CD4-positive, alpha-beta T cell (primary cell): ENCODE data around the gene KNOP1. TPM values are rescaled to one million over a fixed set of nuclear protein-coding genes. Genes with fewer than 3 reads are reported as not detected.
A peak's percentile ranks its signal among the peaks of the same experiment; 100 is the strongest.

Experiments
- ATAC-seq: fragments of 200-7000 bp; cut with Tn5 transposase; one replicate; pipeline ENCODE4 v1.10.0; 2022; ENCODE audit warnings: mild to moderate bottlenecking; ENCODE audit not compliant: poor library complexity
- CTCF ChIA-PET: fragments of 350-600 bp; sonication (Branson Sonifier 250); formaldehyde crosslinking; loops from one replicate; lab custom pipeline; 2021; ENCODE audit warnings: antibody characterized with exemption, inconsistent platforms; lab: Charles Lee
- POLR2A ChIA-PET: fragments of 350-600 bp; sonication (Branson Sonifier 250); formaldehyde crosslinking; loops from one replicate; lab custom pipeline; 2021; ENCODE audit warnings: antibody characterized with exemption, inconsistent platforms; lab: Charles Lee
- DNase-seq, 14 experiments: peaks; one replicate each; pipeline ENCODE4 v3.0.0-alpha.2; 2013 to 2020; ENCODE audit warnings: mixed read lengths in 2 of 14
- H3K27ac ChIP-seq, 2 donors: one replicate each; pipeline versions ENCODE4 v1.5.1 to v1.7.0; 2013; ENCODE audit warnings: low read length in 2 of 2, low read depth in 1 of 2, mild to moderate bottlenecking in 1 of 2
- H3K27me3 ChIP-seq, 2 experiments: 1 replicate in 1 of 2; 2 replicates in 1 of 2; pipeline versions ENCODE4 v1.6.1 to v1.7.0; 2013; ENCODE audit warnings: low read length in 2 of 2, control low read depth in 1 of 2, mild to moderate bottlenecking in 1 of 2, moderate library complexity in 1 of 2; ENCODE audit not compliant: insufficient read depth in 2 of 2, control insufficient read depth in 1 of 2
- H3K36me3 ChIP-seq: one replicate; pipeline ENCODE4 v1.6.1; 2013; ENCODE audit warnings: low read length, control low read depth; ENCODE audit not compliant: insufficient read depth
- H3K4me1 ChIP-seq: one replicate; pipeline ENCODE4 v1.6.1; 2013; ENCODE audit warnings: low read length, control low read depth; ENCODE audit not compliant: insufficient read depth
- H3K4me3 ChIP-seq: one replicate; pipeline ENCODE4 v1.5.1; 2013; ENCODE audit warnings: mild to moderate bottlenecking, low read length, moderate library complexity
- H3K9me3 ChIP-seq, 2 experiments: 1 replicate in 1 of 2; 2 replicates in 1 of 2; pipeline versions ENCODE4 v1.6.1 to v1.7.0; 2013; ENCODE audit warnings: low read length in 2 of 2, mild to moderate bottlenecking in 2 of 2, control low read depth in 1 of 2, moderate library complexity in 1 of 2; ENCODE audit not compliant: control insufficient read depth in 1 of 2, insufficient read depth in 1 of 2
- H3K27ac Mint-ChIP-seq: one replicate; pipeline ENCODE4 v1.8.0; 2020; ENCODE audit warnings: mixed read lengths
- H3K27me3 Mint-ChIP-seq: one replicate; pipeline ENCODE4 v1.8.0; 2021; ENCODE audit warnings: mixed read lengths
- H3K36me3 Mint-ChIP-seq: one replicate; pipeline ENCODE4 v1.8.0; 2021; ENCODE audit warnings: low read depth, mixed read lengths
- H3K4me1 Mint-ChIP-seq: one replicate; pipeline ENCODE4 v1.8.0; 2021; ENCODE audit warnings: low read depth, mixed read lengths
- H3K4me3 Mint-ChIP-seq: one replicate; pipeline ENCODE4 v1.8.0; 2020; ENCODE audit warnings: mild to moderate bottlenecking, mixed read lengths
- H3K9me3 Mint-ChIP-seq: one replicate; pipeline ENCODE4 v1.8.0; 2020; ENCODE audit warnings: mixed read lengths
- CTCF ChIP-seq: fragments of 200-600 bp; IDR thresholded peaks from one replicate; pipeline ENCODE4 v1.8.0; 2022; ENCODE audit warnings: antibody characterized with exemption, mild to moderate bottlenecking
- intact Hi-C, 2 experiments: fragments of 100-400 bp; cut with DNase I in 1 of 2; cut with micrococcal nuclease in 1 of 2; formaldehyde crosslinking; loops; one replicate each; pipeline versions ENCODE4 v1.15.1 to v1.9.0; 2023 to 2025; cut with DNase I, micrococcal nuclease
- total RNA-seq, 174 experiments: library from RNA in 2 of 174; stranded (reverse) in 2 of 174; gene quantifications; one replicate each; pipeline ENCODE4 v1.2.3 and lab custom pipeline; 2021 to 2026

The KNOP1 gene
- total RNA-seq, 2 experiments from 2014 or later = 3.5 to 4.1 TPM

DNA sequence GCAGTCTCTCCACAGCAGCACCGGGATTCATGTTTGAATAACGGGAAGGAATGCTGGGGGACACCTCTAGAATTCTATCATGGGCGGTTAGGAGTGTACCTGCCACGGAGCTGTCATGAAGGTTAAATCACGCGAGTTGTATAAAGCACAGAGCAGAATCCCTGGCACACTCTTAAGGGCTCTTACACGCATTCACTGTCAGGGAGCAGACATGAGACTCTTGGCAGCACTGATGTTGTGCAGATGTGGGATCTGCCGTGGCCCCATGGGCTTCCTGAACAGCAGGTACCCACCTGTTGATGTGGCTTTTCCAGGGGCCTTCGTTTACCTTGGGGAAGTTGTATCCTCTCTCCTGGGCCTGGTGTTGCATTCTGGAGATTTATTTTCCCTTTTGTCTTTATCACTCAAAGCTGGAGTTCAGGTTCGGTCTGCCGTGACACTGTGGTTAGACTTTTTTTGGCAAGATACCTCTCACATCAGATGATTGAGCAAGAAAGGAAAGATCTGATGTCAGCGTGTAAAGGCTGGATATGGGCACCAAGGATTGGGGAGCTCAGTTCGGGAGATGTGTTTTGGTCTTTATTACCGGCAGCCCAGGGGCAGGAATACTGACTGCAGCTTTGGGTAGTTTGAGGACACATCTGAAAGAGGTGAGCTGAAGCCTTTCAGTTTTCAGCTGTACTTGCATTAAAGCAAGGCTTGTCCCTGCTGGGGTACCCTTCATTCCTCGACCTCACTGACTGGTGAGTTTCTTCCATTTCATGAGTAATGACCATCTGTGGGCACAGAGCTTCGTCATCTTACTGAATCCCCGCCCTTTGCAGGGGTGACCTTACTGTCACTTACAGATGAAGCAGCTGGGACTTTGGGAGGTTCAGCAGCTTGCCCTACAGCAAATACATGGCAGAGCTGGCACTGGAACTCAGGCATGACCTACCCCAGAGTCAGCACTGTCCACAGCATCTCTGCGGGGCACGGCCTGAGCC is 19.3 kb downstream of the KNOP1 start:
- no peak for DNase-seq
- H3K4me1 Mint-ChIP-seq = peaks cover 60% of the 10 kb centered on the region
- Histone ChIP-seq H3K27me3 (no peaks in the 10 kb centered on the region), H3K9me3 (no peaks in the 10 kb centered on the region), H3K36me3 (peaks cover 37% of the 10 kb centered on the region), H3K4me1 (peaks cover 50% of the 10 kb centered on the region), H3K4me3 (no peak overlapping the region), H3K27ac (peak overlapping the region in 1 of 2 donors; percentile 7)
- peak overlapping the region; percentile 94 for H3K27ac Mint-ChIP-seq
- peak overlapping the region; percentile 63 for H3K4me3 Mint-ChIP-seq
- CTCF ChIA-PET = no interaction called here
- H3K36me3 Mint-ChIP-seq = peaks cover 59% of the 10 kb centered on the region
- TF ChIP-seq CTCF = no peak
- intact Hi-C loops = no loop called here
- no peak for ATAC-seq
- no peaks in the 10 kb centered on the region for H3K9me3 Mint-ChIP-seq
- POLR2A ChIA-PET = interaction anchor here (1.1 to 2.1 kb wide), 4 partner anchors 12 to 143 kb away, joined by 3 to 7 read pairs (median 3); partner anchors contain the start of genes IQCK, KNOP1 and VPS35L
- H3K27me3 Mint-ChIP-seq = no peaks in the 10 kb centered on the region

GRCh38 chr16:19697756-19698318 is 20.2 kb downstream of the KNOP1 start:
- H3K27me3 ChIP-seq = no peaks in the 10 kb centered on the region
- peak overlapping the region; percentile 94 for H3K27ac Mint-ChIP-seq
- TF ChIP-seq CTCF = no peak
- peaks cover 63% of the 10 kb centered on the region for H3K4me1 Mint-ChIP-seq
- POLR2A ChIA-PET = interaction anchor here (2.1 kb wide), 1 partner anchor 20 kb away, joined by 22 read pairs; the partner anchor contains the start of genes IQCK and KNOP1
- intact Hi-C loops = no loop called here
- H3K27ac ChIP-seq = no peak overlapping the region
- DNase-seq (peak in 1 of 14 experiments; percentile 19), ATAC-seq (no peak)
- CTCF ChIA-PET = no interaction called here
- no peak overlapping the region for H3K4me3 ChIP-seq
- peaks cover 50% of the 10 kb centered on the region for H3K4me1 ChIP-seq
- peak overlapping the region; percentile 63 for H3K4me3 Mint-ChIP-seq
- H3K27me3 Mint-ChIP-seq = no peaks in the 10 kb centered on the region
- H3K36me3 ChIP-seq = peaks cover 30% of the 10 kb centered on the region
- H3K9me3 Mint-ChIP-seq = no peaks in the 10 kb centered on the region
- H3K36me3 Mint-ChIP-seq = peaks cover 52% of the 10 kb centered on the region
- H3K9me3 ChIP-seq = no peaks in the 10 kb centered on the region

DNA sequence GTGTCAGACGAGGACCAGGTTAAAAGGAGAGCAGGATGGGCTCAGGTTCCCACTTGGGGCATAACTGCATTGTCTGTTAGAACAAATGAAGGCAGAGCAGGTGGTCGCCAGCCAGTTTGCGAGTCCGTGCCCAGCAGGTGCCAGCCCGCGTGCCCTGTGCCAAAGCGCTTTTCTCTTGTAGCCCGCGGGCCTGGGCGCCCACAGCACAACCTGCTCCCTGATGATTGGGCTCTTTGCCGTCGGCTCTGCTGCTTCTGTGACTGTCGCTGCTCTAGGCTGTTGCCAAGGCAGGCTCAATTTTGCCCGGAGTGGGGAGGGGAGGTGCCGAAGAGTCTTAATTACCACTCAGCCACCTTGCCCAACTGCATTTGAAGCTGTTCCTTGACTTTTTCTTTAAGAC is 21.1 kb downstream of the KNOP1 start:
- no peak for TF ChIP-seq CTCF
- peak overlapping the region; percentile 62 for H3K4me3 Mint-ChIP-seq
- Histone ChIP-seq H3K9me3 (no peaks in the 10 kb centered on the region), H3K36me3 (peaks cover 26% of the 10 kb centered on the region), H3K4me3 (no peak overlapping the region), H3K27me3 (no peaks in the 10 kb centered on the region), H3K4me1 (peaks cover 50% of the 10 kb centered on the region), H3K27ac (peak overlapping the region; percentile 60 to 68)
- H3K9me3 Mint-ChIP-seq = no peaks in the 10 kb centered on the region
- DNase-seq (peak in 2 of 14 experiments; percentile 3 to 38), ATAC-seq (peak; percentile 18)
- H3K27me3 Mint-ChIP-seq = no peaks in the 10 kb centered on the region
- H3K27ac Mint-ChIP-seq = peak overlapping the region; percentile 94
- ChIA-PET POLR2A (interaction anchor here (0.7 to 2.1 kb wide), 7 partner anchors 8 to 188 kb away, joined by 3 to 22 read pairs (median 4); partner anchors contain the start of genes GPRC5B, IQCK and KNOP1), CTCF (no interaction called here)
- intact Hi-C loops = no loop called here
- H3K36me3 Mint-ChIP-seq = peaks cover 50% of the 10 kb centered on the region
- peaks cover 65% of the 10 kb centered on the region for H3K4me1 Mint-ChIP-seq
